ENCODE measurements around the gene CHTF18. TPM values are rescaled to one million over a fixed set of nuclear protein-coding genes. Genes with fewer than 3 reads are reported as not detected.

The CHTF18 gene
- total and polyA plus RNA-seq, 10 of the 15 experiments (the other 5 are each of a cell fraction or from before 2014, with no cell fraction given), result 1.6 to 87.8 (median 19.4) TPM

DNA sequence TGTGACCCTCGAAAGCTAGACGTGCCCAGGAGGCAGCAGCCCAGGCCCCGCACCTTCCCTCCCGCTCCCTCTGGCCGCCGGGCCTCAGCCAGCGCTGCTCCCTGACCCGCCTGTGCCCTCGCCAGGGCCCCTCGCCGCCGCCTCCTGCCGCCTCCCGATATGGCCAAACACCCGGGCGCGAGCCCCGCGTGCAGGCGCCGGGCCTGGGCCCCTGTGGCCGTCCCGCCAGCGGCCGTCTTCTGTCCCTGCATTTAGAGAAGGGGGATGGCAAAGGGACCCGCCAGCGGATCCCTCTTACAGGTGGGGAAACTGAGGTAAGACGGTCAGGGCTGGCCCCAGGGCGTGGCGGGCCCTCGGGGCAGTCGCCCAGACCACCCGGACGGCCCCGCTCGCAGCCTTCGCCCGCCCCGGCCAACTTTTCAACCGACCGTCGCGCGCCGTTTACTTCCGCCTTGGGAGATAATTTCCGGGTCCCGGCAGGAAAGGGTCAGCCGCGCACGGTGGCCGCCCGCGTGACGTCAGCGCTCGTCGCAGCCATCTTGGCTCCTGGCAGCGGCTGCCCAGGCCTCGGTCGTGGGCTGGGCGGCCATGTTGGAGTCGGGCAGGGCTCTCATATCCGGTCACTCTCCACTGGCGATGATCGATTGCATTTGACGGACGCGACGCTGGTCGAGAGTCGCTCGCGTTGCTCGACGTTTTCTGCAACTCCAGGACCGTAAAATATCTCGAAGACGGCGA lies 19.1 kb downstream of the CHTF18 start (continued):
- TF ChIP-seq, protein P1, sequence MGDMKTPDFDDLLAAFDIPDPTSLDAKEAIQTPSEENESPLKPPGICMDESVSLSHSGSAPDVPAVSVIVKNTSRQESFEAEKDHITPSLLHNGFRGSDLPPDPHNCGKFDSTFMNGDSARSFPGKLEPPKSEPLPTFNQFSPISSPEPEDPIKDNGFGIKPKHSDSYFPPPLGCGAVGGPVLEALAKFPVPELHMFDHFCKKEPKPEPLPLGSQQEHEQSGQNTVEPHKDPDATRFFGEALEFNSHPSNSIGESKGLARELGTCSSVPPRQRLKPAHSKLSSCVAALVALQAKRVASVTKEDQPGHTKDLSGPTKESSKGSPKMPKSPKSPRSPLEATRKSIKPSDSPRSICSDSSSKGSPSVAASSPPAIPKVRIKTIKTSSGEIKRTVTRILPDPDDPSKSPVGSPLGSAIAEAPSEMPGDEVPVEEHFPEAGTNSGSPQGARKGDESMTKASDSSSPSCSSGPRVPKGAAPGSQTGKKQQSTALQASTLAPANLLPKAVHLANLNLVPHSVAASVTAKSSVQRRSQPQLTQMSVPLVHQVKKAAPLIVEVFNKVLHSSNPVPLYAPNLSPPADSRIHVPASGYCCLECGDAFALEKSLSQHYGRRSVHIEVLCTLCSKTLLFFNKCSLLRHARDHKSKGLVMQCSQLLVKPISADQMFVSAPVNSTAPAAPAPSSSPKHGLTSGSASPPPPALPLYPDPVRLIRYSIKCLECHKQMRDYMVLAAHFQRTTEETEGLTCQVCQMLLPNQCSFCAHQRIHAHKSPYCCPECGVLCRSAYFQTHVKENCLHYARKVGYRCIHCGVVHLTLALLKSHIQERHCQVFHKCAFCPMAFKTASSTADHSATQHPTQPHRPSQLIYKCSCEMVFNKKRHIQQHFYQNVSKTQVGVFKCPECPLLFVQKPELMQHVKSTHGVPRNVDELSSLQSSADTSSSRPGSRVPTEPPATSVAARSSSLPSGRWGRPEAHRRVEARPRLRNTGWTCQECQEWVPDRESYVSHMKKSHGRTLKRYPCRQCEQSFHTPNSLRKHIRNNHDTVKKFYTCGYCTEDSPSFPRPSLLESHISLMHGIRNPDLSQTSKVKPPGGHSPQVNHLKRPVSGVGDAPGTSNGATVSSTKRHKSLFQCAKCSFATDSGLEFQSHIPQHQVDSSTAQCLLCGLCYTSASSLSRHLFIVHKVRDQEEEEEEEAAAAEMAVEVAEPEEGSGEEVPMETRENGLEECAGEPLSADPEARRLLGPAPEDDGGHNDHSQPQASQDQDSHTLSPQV (IDR thresholded peaks at IDR 0.05), result no peak
- TF ChIP-seq SRF (IDR thresholded peaks at IDR 0.05; ENCODE audit: low read depth in 2 of 2, low read length in 2 of 2), result no peak
- peak; percentile 82 for TF ChIP-seq POLR2A (IDR thresholded peaks at IDR 0.05; ENCODE audit: low read depth, low read length)
- TF ChIP-seq CREM (IDR thresholded peaks at IDR 0.05; ENCODE audit: low read depth), result peak; percentile 96
- TF ChIP-seq HCFC1 (IDR thresholded peaks at IDR 0.05; ENCODE audit: low read length), result peak; percentile 88
- TF ChIP-seq RCOR1 (conservative IDR thresholded peaks at IDR 0.05; ENCODE audit: low read depth, low read length), result no peak
- TF ChIP-seq DPF2 (IDR thresholded peaks at IDR 0.05), result peak; percentile 63
- TF ChIP-seq TCF12 (IDR thresholded peaks at IDR 0.05; ENCODE audit: low read depth, low read length), result no peak
- TF ChIP-seq NR2C1 (IDR thresholded peaks at IDR 0.05), result peak; percentile 96
- TF ChIP-seq, protein P2, sequence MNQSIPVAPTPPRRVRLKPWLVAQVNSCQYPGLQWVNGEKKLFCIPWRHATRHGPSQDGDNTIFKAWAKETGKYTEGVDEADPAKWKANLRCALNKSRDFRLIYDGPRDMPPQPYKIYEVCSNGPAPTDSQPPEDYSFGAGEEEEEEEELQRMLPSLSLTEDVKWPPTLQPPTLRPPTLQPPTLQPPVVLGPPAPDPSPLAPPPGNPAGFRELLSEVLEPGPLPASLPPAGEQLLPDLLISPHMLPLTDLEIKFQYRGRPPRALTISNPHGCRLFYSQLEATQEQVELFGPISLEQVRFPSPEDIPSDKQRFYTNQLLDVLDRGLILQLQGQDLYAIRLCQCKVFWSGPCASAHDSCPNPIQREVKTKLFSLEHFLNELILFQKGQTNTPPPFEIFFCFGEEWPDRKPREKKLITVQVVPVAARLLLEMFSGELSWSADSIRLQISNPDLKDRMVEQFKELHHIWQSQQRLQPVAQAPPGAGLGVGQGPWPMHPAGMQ (IDR thresholded peaks at IDR 0.05; ENCODE audit: borderline replicate concordance), result no peak
- TF ChIP-seq, protein P3, sequence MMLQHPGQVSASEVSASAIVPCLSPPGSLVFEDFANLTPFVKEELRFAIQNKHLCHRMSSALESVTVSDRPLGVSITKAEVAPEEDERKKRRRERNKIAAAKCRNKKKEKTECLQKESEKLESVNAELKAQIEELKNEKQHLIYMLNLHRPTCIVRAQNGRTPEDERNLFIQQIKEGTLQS (IDR thresholded peaks at IDR 0.05; ENCODE audit: borderline replicate concordance, extremely low read depth, low read depth, low read length), result no peak
- TF ChIP-seq, protein P4, sequence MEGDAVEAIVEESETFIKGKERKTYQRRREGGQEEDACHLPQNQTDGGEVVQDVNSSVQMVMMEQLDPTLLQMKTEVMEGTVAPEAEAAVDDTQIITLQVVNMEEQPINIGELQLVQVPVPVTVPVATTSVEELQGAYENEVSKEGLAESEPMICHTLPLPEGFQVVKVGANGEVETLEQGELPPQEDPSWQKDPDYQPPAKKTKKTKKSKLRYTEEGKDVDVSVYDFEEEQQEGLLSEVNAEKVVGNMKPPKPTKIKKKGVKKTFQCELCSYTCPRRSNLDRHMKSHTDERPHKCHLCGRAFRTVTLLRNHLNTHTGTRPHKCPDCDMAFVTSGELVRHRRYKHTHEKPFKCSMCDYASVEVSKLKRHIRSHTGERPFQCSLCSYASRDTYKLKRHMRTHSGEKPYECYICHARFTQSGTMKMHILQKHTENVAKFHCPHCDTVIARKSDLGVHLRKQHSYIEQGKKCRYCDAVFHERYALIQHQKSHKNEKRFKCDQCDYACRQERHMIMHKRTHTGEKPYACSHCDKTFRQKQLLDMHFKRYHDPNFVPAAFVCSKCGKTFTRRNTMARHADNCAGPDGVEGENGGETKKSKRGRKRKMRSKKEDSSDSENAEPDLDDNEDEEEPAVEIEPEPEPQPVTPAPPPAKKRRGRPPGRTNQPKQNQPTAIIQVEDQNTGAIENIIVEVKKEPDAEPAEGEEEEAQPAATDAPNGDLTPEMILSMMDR (IDR thresholded peaks at IDR 0.05 in 2 of 3, conservative IDR thresholded peaks at IDR 0.05 in 1 of 3; ENCODE audit: control insufficient read depth in 2 of 3, extremely low read depth in 1 of 3, insufficient read depth in 1 of 3, low read depth in 3 of 3, low read length in 3 of 3), result no peak
- TF ChIP-seq, protein P5, sequence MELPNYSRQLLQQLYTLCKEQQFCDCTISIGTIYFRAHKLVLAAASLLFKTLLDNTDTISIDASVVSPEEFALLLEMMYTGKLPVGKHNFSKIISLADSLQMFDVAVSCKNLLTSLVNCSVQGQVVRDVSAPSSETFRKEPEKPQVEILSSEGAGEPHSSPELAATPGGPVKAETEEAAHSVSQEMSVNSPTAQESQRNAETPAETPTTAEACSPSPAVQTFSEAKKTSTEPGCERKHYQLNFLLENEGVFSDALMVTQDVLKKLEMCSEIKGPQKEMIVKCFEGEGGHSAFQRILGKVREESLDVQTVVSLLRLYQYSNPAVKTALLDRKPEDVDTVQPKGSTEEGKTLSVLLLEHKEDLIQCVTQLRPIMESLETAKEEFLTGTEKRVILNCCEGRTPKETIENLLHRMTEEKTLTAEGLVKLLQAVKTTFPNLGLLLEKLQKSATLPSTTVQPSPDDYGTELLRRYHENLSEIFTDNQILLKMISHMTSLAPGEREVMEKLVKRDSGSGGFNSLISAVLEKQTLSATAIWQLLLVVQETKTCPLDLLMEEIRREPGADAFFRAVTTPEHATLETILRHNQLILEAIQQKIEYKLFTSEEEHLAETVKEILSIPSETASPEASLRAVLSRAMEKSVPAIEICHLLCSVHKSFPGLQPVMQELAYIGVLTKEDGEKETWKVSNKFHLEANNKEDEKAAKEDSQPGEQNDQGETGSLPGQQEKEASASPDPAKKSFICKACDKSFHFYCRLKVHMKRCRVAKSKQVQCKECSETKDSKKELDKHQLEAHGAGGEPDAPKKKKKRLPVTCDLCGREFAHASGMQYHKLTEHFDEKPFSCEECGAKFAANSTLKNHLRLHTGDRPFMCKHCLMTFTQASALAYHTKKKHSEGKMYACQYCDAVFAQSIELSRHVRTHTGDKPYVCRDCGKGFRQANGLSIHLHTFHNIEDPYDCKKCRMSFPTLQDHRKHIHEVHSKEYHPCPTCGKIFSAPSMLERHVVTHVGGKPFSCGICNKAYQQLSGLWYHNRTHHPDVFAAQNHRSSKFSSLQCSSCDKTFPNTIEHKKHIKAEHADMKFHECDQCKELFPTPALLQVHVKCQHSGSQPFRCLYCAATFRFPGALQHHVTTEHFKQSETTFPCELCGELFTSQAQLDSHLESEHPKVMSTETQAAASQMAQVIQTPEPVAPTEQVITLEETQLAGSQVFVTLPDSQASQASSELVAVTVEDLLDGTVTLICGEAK (IDR thresholded peaks at IDR 0.05; ENCODE audit: borderline replicate concordance), result peak; percentile 89
- no peak for TF ChIP-seq NFIC (IDR thresholded peaks at IDR 0.05; ENCODE audit: low read depth, low read length)
- TF ChIP-seq ATF7 (IDR thresholded peaks at IDR 0.05; ENCODE audit: low read depth), result peak; percentile 84

All from GM12878 (cell line).